Pancreas (tissue), 10 donors: ENCODE data around the gene PREB. TPM values are rescaled to one million over a fixed set of nuclear protein-coding genes. Genes with fewer than 3 reads are reported as not detected.

ENCODE experiments used
- ATAC-seq, 4 donors: fragments of 200-7000 bp; cut with Tn5 transposase; one replicate each; pipeline versions ENCODE4 v1.8.0 to v1.9.1; 2020; ENCODE audit warnings: mild to moderate bottlenecking in 4 of 4, moderate library complexity in 4 of 4
- DNase-seq, 6 donors: peaks; one replicate each; pipeline ENCODE4 v3.0.0-alpha.2; 2020
- FAIRE-seq: peaks from 2 replicates; lab custom pipeline; 2012; peaks lifted over from hg19 to GRCh38; lab: Jason Lieb, UNC
- H3K27ac ChIP-seq, 4 donors: fragments of 200-600 bp; sonication (generic); 1 replicate in 3 of 4; 2 replicates in 1 of 4; pipeline versions ENCODE4 v1.5.0 to v1.8.0; 2020
- H3K27me3 ChIP-seq, 4 donors: fragments of 200-600 bp; one replicate each; pipeline ENCODE4 v1.8.0; 2021
- H3K36me3 ChIP-seq, 3 donors: fragments of 200-600 bp; sonication (generic) in 1 of 3; one replicate each; pipeline versions ENCODE4 v1.5.0 to v1.8.0; 2020 to 2021
- H3K4me1 ChIP-seq, 3 donors: fragments of 200-600 bp; one replicate each; pipeline ENCODE4 v1.8.0; 2021
- H3K4me3 ChIP-seq, 4 donors: fragments of 200-600 bp; sonication (generic) in 2 of 4; one replicate each; pipeline versions ENCODE4 v1.5.0 to v1.8.0; 2020 to 2021
- H3K9me3 ChIP-seq, 4 donors: fragments of 200-600 bp; one replicate each; pipeline ENCODE4 v1.8.0; 2021
- WGBS, 2 donors: extraction: QIAGEN DNeasy Blood & Tissue Kit; methylation state at CpG; one replicate each; pipeline ENCODE4 v1.1.7; 2013; 5-methylcytosine and 5-hydroxymethylcytosine counted together
- intact Hi-C, 3 donors: fragments of 100-400 bp; cut with DNase I; formaldehyde crosslinking; loops; one replicate each; pipeline versions ENCODE4 v1.11.1 to v1.14.2; 2022
- polyA plus RNA-seq, 2 donors: library from polyadenylated mRNA; stranded (reverse); fragments of 200-250 nt; gene quantifications; one replicate each; pipeline ENCODE4 v1.2.3, GENCODE V29; 2013
- total RNA-seq, 6 donors: library from RNA; stranded (reverse); fragmentation: NEBNext Ultra II Directional in 4 of 6; extraction: Animal tissue kit (Norgen Biotek cat#: 25700) in 4 of 6; gene quantifications; one replicate each; pipeline versions ENCODE4 v1.2.1 to v1.2.4, GENCODE V29; 2021 to 2023
- TF ChIP-seq, protein P1 (sequence below), 4 donors: fragments of 200-600 bp; sonication (generic) in 3 of 4; IDR thresholded peaks; one replicate each; pipeline versions ENCODE4 v1.5.0 to v1.8.0; 2021; ENCODE audit warnings: antibody characterized with exemption in 4 of 4
- donor health status: healthy with polysubstance abuse.
- donor health status: DM: no; HTN: no; CAD: no; lungs with moderate emphysema.
- donor health status: DM: no; HTN: no; CAD: no.
- donor health status: control.
- donor health status: control.
- donor health status: Bipolar disorder and iron deficiency.
- donor health status: DM: yes; HTN: yes; CAD: no.
- donor health status: DM: no; HTN: no; CAD: no.
- donor health status: DM: no; HTN: no; CAD: no.
- donor health status: DM: yes; HTN: yes; CAD: no.

PREB gene, protein sequence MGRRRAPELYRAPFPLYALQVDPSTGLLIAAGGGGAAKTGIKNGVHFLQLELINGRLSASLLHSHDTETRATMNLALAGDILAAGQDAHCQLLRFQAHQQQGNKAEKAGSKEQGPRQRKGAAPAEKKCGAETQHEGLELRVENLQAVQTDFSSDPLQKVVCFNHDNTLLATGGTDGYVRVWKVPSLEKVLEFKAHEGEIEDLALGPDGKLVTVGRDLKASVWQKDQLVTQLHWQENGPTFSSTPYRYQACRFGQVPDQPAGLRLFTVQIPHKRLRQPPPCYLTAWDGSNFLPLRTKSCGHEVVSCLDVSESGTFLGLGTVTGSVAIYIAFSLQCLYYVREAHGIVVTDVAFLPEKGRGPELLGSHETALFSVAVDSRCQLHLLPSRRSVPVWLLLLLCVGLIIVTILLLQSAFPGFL
- 10 to 100 TPM; 24.6 to 38.7 (median 29.6) TPM for total RNA-seq
- polyA plus RNA-seq = 10 to 100 TPM; 61.4 to 73.6 TPM

DNA sequence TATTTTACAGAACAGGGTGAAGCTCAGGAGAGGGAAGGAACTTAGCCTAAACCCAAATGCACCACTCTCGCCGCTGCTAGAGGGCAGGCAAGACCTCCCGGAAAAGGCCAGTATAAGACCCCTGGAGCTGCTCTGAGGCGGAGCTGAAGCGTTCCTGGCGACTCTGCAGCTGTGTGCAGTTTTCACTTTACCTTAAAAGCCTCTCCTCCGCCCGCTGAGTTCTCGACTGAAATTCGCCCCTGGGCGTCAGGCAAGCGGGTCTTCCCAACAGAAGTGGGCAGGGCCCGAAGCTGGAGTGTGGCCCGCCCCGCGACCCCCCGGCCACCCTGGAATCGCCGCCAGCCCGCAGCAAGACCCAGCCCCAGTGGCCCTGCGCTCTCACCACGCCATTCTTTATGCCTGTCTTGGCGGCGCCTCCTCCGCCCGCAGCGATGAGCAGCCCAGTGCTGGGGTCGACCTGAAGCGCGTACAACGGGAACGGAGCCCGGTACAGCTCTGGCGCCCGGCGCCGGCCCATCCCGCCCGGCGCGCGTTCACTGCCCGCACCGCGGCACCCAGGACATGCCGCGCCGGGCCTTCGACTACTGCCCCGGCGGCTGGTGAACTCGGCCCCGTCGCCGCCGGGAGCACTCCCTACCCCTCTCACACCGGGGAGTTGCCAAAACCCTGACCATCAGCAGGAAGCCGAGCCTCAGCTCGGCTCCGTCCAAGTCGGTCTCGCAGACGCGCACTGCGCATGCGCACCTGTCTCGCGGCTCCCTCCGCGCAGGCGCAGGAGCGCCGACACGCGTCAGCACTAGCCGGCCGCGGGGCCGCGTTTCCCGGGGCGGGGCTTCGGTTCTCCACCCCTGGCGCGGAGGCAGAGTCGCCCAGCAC is at the start of gene PREB:
TSS of gene PREB (minus strand) at position 732 of the 876 bp plus-strand sequence. CDS start at position 517, 215 bp downstream.
- DNase-seq = peak; percentile 96 to 100 (median 99)
- intact Hi-C loops = no loop called here
- Histone ChIP-seq H3K9me3 (no peaks in the 10 kb centered on the region), H3K27me3 (no peaks in the 10 kb centered on the region), H3K4me3 (peak within 1 kb of the TSS; percentile 75 to 98 (median 86)), H3K4me1 (peaks cover 0 to 6% (median 6%) of the 10 kb centered on the region in 3 donors), H3K36me3 (peaks cover 6 to 16% (median 12%) of the 10 kb centered on the region in 3 donors), H3K27ac (peak within 1 kb of the TSS; percentile 68 to 81 (median 74))
- peak; percentile 95 to 97 (median 97) for ATAC-seq
- no peak for FAIRE-seq
- WGBS, 2 donors = 0% methylated on average over 59 to 86 of the region's 86 CpGs
- TF ChIP-seq, protein P1, sequence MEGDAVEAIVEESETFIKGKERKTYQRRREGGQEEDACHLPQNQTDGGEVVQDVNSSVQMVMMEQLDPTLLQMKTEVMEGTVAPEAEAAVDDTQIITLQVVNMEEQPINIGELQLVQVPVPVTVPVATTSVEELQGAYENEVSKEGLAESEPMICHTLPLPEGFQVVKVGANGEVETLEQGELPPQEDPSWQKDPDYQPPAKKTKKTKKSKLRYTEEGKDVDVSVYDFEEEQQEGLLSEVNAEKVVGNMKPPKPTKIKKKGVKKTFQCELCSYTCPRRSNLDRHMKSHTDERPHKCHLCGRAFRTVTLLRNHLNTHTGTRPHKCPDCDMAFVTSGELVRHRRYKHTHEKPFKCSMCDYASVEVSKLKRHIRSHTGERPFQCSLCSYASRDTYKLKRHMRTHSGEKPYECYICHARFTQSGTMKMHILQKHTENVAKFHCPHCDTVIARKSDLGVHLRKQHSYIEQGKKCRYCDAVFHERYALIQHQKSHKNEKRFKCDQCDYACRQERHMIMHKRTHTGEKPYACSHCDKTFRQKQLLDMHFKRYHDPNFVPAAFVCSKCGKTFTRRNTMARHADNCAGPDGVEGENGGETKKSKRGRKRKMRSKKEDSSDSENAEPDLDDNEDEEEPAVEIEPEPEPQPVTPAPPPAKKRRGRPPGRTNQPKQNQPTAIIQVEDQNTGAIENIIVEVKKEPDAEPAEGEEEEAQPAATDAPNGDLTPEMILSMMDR (IDR thresholded peaks at IDR 0.05) = no peak

DNA sequence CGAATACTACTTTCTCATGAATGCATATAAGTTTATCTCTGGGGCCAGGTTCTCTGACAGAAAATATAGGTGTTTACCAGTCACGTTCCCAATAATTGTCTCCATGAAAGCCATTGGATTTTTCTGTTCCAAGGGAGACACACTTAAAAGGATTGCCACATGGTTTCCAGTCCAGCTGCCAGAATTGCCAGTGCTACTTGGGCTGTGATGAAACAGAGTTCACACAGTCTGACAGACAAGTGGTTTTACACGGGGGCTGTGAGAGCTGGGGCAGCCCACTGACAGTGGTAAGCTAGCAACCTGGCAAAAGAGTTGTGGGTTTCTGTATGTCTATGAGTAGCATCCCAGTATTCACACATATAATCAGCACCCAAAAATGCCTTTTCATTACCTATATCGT is 49.7 kb upstream of the PREB start:
- Histone ChIP-seq H3K27ac (no peak overlapping the region), H3K36me3 (no peaks in the 10 kb centered on the region), H3K27me3 (peaks cover 0 to 6% (median 0%) of the 10 kb centered on the region in 4 donors), H3K4me3 (no peak overlapping the region), H3K4me1 (no peaks in the 10 kb centered on the region), H3K9me3 (no peaks in the 10 kb centered on the region)
- TF ChIP-seq, protein P1 (IDR thresholded peaks at IDR 0.05) = no peak
- DNase-seq (no peak), ATAC-seq (no peak), FAIRE-seq (no peak)
- intact Hi-C loops = no loop called here
- 58 to 66% methylated on average over 4 of the region's 4 CpGs for WGBS, 2 donors

GRCh38 chr2:27182346-27182745 is 47.9 kb upstream of the PREB start:
- 61 to 67% methylated on average over 4 of the region's 4 CpGs for WGBS, 2 donors
- no peak for ATAC-seq
- intact Hi-C loops = no loop called here

DNA sequence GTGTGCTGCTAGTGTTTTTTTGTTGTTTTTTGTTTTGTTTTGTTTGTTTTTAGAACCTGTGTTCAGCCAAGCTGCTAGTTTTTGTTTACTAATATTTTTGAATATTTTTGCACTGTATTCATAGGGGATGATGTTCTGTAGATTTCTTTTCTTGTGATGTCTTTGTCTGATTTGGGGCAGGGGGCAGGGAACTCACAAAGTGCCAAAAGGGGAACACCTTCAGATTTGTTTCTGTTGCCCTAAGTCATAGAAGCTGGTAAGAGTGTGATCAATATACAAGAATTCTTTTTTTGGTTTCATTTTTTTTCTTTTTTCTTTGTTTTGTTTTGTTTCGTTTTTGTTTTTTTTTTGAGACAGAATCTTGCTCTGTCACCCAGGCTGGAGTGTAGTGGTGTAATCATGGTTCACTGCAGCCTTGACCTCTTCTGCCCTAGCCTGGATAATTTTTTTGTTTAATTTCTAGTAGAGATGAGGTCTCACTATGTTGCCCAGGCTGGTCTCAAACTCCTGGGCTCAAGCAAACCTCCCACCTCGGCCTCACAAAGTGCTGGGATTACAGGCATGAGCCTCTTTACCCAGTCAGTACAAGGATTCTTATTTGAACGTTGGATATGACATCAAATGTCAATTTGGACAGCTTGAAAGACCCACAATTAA is 45.0 kb upstream of the PREB start:
- Histone ChIP-seq H3K36me3 (no peaks in the 10 kb centered on the region), H3K9me3 (no peaks in the 10 kb centered on the region), H3K27me3 (peaks cover 0 to 6% (median 0%) of the 10 kb centered on the region in 4 donors), H3K4me3 (no peak overlapping the region), H3K27ac (no peak overlapping the region), H3K4me1 (no peaks in the 10 kb centered on the region)
- ATAC-seq = no peak
- intact Hi-C loops = no loop called here
- no peak for DNase-seq
- TF ChIP-seq, protein P1 (IDR thresholded peaks at IDR 0.05) = no peak
- 32 to 38% methylated on average over 3 of the region's 3 CpGs for WGBS, 2 donors
- FAIRE-seq = no peak

More at GRCh38 chr2:27182346-27182745, 47.9 kb upstream of the PREB start:
- no peak overlapping the region for H3K27ac ChIP-seq
- TF ChIP-seq, protein P1 (IDR thresholded peaks at IDR 0.05) = no peak
- FAIRE-seq (no peak), DNase-seq (no peak)
- H3K4me3 ChIP-seq = no peak overlapping the region
- no peaks in the 10 kb centered on the region for H3K4me1 ChIP-seq
- no peaks in the 10 kb centered on the region for H3K9me3 ChIP-seq
- no peaks in the 10 kb centered on the region for H3K36me3 ChIP-seq
- peaks cover 0 to 6% (median 0%) of the 10 kb centered on the region in 4 donors for H3K27me3 ChIP-seq
